Motor neuron (in vitro differentiated cells): Measurements from ENCODE around the gene ADH6. TPM values are rescaled to one million over a fixed set of nuclear protein-coding genes. Genes with fewer than 3 reads are reported as not detected.

Experiments
- ATAC-seq, 8 experiments: fragments of 200-7000 bp; cut with Tn5 transposase; replicated peaks in 6 of 8; 2 replicates each; pipeline ENCODE4 v1.8.0; 2021; ENCODE audit warnings: mild to moderate bottlenecking in 8 of 8, moderate library complexity in 8 of 8
- H3K27ac ChIP-seq, 2 donors: fragments of 250-450 bp; sonication (Bioruptor Pico); 2 replicates each; pipeline ENCODE4 v1.9.0; 2021; ENCODE audit warnings: antibody characterized with exemption in 2 of 2, mild to moderate bottlenecking in 2 of 2, moderate library complexity in 1 of 2
- H3K4me1 ChIP-seq, 2 donors: fragments of 250-450 bp; sonication (Bioruptor Pico); replicated peaks in 1 of 2; 2 replicates each; pipeline ENCODE4 v1.6.1; 2021; ENCODE audit warnings: antibody characterized with exemption in 2 of 2, mild to moderate bottlenecking in 2 of 2, moderate library complexity in 1 of 2
- H3K4me3 ChIP-seq, 5 donors: fragments of 250-450 bp; sonication (Bioruptor Pico); 2 replicates each; pipeline ENCODE4 v1.9.0; 2021; ENCODE audit warnings: antibody characterized with exemption in 5 of 5, mild to moderate bottlenecking in 5 of 5, moderate library complexity in 4 of 5
- WGBS, 10 experiments: fragments of 450-650 bp; shearing (Covaris generic); methylation state at CpG; one replicate each; pipeline ENCODE4 v1.0.0; 2022; 5-methylcytosine and 5-hydroxymethylcytosine counted together
- in situ Hi-C, 9 experiments: fragments of 400-800 bp; cut with MboI; loops; one replicate each; pipeline ENCODE4 v1.15.0; 2021; ENCODE audit warnings: low sequenced_read_pairs in 9 of 9, low pct_unique_long_range_greater_than_20kb in 2 of 9; ENCODE audit not compliant: unreplicated experiment in 9 of 9
- total RNA-seq, 8 experiments: library from RNA; unstranded; fragments of 300-600 nt; gene quantifications; 2 replicates each; pipeline versions ENCODE4 v1.2.3 to v1.2.4, GENCODE V29; 2022

The ADH6 gene
- total RNA-seq, 8 experiments from 2014 or later: 0.57 to 2.1 (median 1.1) TPM

- H3K27ac ChIP-seq: no peak overlapping the region
- no peak for ATAC-seq
- in situ Hi-C loops: no loop called here
- no peaks in the 10 kb centered on the region for H3K4me1 ChIP-seq
- no peak overlapping the region for H3K4me3 ChIP-seq
- WGBS, 10 experiments: 0 to 100% (median 53%) methylated on average over 1 to 2 of the region's 2 CpGs
Measured at GRCh38 chr4:99180382-99181070, 38.5 kb downstream of the ADH6 start.

GRCh38 chr4:99179626-99180025, 39.4 kb downstream of the ADH6 start:
- no peak overlapping the region for H3K4me3 ChIP-seq
- no peak overlapping the region for H3K27ac ChIP-seq
- in situ Hi-C loops: no loop called here
- no peak for ATAC-seq
- H3K4me1 ChIP-seq: no peaks in the 10 kb centered on the region
- 60 to 80% (median 80%) methylated on average over 1 of the region's 1 CpG; no CpG with 5 or more reads in 6 of the 10 experiments for WGBS, 10 experiments

- in situ Hi-C loops: no loop called here
- H3K4me3 ChIP-seq: no peak overlapping the region
- no peak overlapping the region for H3K27ac ChIP-seq
- ATAC-seq: no peak
- H3K4me1 ChIP-seq: no peaks in the 10 kb centered on the region
- WGBS, 10 experiments: no CpG with 5 or more reads among the region's 2 CpGs
Measured at GRCh38 chr4:99179178-99179577, 39.9 kb downstream of the ADH6 start.

DNA sequence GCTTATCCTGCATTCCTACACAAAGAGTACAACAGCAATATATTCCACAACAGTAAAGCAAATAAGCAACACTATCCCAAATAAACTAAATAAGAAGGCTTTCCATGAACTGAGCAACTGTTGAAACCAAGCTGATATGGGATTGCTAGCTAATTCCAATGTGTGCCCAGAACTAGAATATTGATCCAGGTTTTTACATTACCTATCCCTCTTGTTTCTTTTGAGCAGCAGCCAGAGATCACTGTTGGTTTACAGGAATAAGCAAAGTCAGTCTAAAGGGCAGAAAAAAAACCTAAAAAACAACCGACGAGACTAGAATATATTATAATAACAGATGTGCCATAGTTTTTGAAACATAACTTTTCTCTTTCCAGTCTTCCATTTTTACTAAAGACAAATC, 52.5 kb downstream of the ADH6 start:
- Histone ChIP-seq H3K4me1 (no peaks in the 10 kb centered on the region), H3K27ac (no peak overlapping the region), H3K4me3 (no peak overlapping the region)
- 31 to 95% (median 60%) methylated on average over 1 to 2 of the region's 2 CpGs; no CpG with 5 or more reads in 2 of the 10 experiments for WGBS, 10 experiments
- no peak for ATAC-seq
- in situ Hi-C loops: no loop called here

DNA sequence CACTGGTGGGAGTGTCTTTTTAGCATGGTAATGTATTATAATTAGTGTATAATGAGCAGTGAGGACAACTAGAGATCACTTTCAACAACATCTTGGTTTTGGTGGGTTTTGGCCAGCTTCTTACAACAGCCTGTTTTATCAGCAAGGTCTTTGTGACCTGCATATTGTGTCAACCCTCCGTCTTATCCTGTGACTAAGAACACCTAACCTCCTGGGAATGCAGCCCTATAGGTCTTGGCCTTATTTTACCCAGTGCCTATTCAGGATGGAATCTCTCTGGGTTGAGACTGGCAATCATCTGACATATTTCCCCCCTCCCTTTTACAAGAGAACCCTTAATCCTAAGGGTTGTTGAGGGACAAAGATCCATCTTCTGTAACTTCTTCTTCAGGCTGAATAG, 53.1 kb downstream of the ADH6 start:
- no peaks in the 10 kb centered on the region for H3K4me1 ChIP-seq
- in situ Hi-C loops: no loop called here

GRCh38 chr4:99161373-99162099, 57.5 kb downstream of the ADH6 start:
- Histone ChIP-seq H3K27ac (no peak overlapping the region), H3K4me1 (no peaks in the 10 kb centered on the region), H3K4me3 (no peak overlapping the region)
- no peak for ATAC-seq
- in situ Hi-C loops: no loop called here
- 80 to 100% (median 92%) methylated on average over 1 to 3 of the region's 3 CpGs; no CpG with 5 or more reads in 3 of the 10 experiments for WGBS, 10 experiments

More for the DNA sequence above, 53.1 kb downstream of the ADH6 start:
- ATAC-seq: no peak
- WGBS, 10 experiments: 17 to 80% (median 73%) methylated on average over 1 of the region's 1 CpG; no CpG with 5 or more reads in 6 of the 10 experiments
- Histone ChIP-seq H3K4me3 (no peak overlapping the region), H3K27ac (no peak overlapping the region)

DNA sequence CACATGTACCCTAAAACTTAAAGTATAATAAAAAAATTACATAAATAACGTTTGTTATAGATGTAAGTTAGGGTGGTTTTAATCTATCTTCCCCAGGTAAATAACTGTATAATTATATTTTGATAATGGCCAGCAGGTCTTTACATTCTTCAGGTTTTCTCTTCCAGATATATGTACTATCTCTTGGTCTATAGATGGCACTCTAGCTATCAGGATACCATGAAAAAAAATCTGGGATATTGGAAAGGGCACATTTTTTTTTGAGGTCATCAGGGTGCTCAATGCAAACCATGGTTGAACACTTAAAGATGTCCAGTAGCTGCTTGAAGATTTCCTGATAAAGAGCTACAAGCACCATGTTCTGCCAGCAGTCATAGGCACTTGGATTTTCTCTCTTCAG, 59.3 kb downstream of the ADH6 start:
- ATAC-seq: no peak
- 13 to 100% (median 40%) methylated on average over 1 of the region's 1 CpG; no CpG with 5 or more reads in 1 of the 10 experiments for WGBS, 10 experiments
- in situ Hi-C loops: no loop called here

GRCh38 chr4:99157478-99157935, 61.5 kb downstream of the ADH6 start:
- no peak for ATAC-seq
- Histone ChIP-seq H3K4me1 (no peaks in the 10 kb centered on the region), H3K27ac (no peak overlapping the region), H3K4me3 (no peak overlapping the region)
- in situ Hi-C loops: no loop called here
- WGBS, 10 experiments: 50 to 100% (median 81%) methylated on average over 2 to 3 of the region's 3 CpGs

More for the DNA sequence above, 59.3 kb downstream of the ADH6 start:
- Histone ChIP-seq H3K4me1 (no peaks in the 10 kb centered on the region), H3K4me3 (no peak overlapping the region), H3K27ac (no peak overlapping the region)

DNA sequence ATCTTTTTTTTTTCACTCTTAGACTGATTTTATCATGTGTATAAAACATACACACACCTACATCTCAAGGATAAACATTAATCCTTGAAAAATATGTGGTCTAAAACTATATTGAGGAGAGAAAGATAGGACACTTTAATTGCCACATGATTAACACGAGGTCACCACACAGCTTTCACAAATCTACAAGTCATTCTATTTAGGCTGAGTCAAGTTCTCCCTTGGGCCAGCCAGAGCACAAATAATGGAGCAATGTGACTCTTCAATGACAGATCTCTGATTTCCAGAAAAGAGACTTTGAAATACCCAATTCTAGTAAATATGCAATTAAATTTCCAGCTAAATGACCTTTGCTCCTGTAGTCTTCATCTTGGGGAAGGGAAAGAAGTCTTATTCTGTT, 62.1 kb downstream of the ADH6 start:
- H3K4me3 ChIP-seq: no peak overlapping the region
- no peak overlapping the region for H3K27ac ChIP-seq
- no peaks in the 10 kb centered on the region for H3K4me1 ChIP-seq
- peak in 2 of 8 experiments; percentile 35 to 39 for ATAC-seq
- in situ Hi-C loops: no loop called here
- 0 to 100% (median 29%) methylated on average over 1 of the region's 1 CpG; no CpG with 5 or more reads in 3 of the 10 experiments for WGBS, 10 experiments

DNA sequence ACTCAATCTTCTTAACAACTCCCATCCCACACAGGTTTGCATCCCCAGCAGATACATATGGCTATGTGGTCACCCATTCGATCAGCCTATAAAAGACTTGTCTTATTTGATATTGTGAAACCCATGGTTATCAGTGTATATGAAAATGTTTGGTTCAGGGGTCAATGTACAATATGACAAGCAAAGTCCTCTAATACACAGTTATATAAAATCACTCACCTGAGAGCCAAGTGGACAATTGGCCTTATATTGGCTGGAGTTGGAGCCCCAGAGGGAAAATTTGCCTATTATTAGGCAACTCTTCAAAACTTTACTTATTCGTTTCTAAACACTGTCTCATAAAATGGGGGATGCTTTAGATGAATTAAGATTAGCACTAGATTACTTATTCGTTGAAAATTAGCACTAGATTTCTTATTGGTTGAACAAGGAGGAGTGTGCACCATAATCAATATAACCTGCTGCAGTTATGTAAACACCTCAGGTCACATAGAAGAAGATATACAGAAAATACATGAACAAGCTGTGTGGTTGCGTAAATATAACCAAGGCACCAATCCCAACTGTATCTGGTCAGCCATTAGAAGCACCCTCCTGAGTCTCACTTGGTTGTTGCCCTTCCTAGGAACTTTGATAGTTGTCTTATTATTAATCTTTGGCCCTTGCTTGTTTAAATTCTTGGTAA, 64.2 kb downstream of the ADH6 start:
- in situ Hi-C loops: no loop called here
- no peak overlapping the region for H3K27ac ChIP-seq

More for the DNA sequence above, 64.2 kb downstream of the ADH6 start:
- no peak for ATAC-seq
- Histone ChIP-seq H3K4me3 (no peak overlapping the region), H3K4me1 (no peaks in the 10 kb centered on the region)
- 52 to 96% (median 73%) methylated on average over 1 to 4 of the region's 4 CpGs; no CpG with 5 or more reads in 1 of the 10 experiments for WGBS, 10 experiments

Other genes starting within 250 kb of the ADH6 start
- gene METAP1, start 223.5 kb downstream of the ADH6 start, total RNA-seq: 10 to 100 TPM; 20.3 to 35.3 (median 30.3) TPM
- 100 to 1,000 TPM in 5 of 8 experiments, 10 to 100 TPM in 3; 84.9 to 168 (median 125) TPM for gene ADH5, start 130.5 kb downstream of the ADH6 start, total RNA-seq
- under 1 TPM in 4 of 8 experiments, not detected in 4; 0.13 to 0.27 (median 0.17) TPM for gene ADH4, start 74.9 kb downstream of the ADH6 start, total RNA-seq
- gene ADH1A, start 71.7 kb upstream of the ADH6 start, total RNA-seq: under 1 TPM in 2 of 8 experiments, not detected in 6; 0.20 to 1.00 TPM
- under 1 TPM in 7 of 8 experiments, not detected in 1; 0.10 to 1.00 (median 0.28) TPM for gene ADH1B, start 102.2 kb upstream of the ADH6 start, total RNA-seq
- under 1 TPM in 5 of 8 experiments, not detected in 3; 0.47 to 1.00 (median 0.55) TPM for gene ADH1C, start 133.5 kb upstream of the ADH6 start, total RNA-seq
- gene ADH7, start 216.1 kb upstream of the ADH6 start, total RNA-seq: 1 to 10 TPM in 1 of 8 experiments, under 1 TPM in 2, not detected in 5; 0.09 to 3.0 (median 0.29) TPM